Fibroblast of upper back skin (primary cell): Measurements from ENCODE around the gene SP110.
"Not testable (repeated sequence)": the region's sequence is repeated elsewhere in the genome, so short reads cannot be mapped to it uniquely, and the experiment has no call there.

Experiments used
- DNase-seq: peaks from one replicate; pipeline ENCODE4 v3.0.0-alpha.2; 2013

SP110 gene

DNA sequence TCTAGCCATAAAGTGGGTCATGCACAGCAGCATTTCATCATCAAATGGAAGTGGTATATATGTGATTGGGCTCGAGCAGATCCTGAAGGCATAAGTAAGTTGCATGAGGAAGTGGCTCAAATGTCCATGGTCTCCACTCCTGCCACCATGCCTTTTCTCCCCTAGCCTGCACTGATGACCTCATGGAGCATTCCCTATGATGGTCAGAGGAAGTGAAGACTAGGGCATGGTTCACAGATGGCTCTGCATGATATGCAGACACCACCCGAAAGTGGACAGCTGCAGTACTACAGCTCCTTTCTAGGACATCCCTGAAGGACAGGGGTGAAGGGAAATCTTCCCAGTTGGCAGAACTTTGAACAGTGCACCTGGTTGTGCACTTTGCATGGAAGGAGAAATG is 99.4 kb downstream of the SP110 start:
- DNase-seq: not testable (repeated sequence)

DNA sequence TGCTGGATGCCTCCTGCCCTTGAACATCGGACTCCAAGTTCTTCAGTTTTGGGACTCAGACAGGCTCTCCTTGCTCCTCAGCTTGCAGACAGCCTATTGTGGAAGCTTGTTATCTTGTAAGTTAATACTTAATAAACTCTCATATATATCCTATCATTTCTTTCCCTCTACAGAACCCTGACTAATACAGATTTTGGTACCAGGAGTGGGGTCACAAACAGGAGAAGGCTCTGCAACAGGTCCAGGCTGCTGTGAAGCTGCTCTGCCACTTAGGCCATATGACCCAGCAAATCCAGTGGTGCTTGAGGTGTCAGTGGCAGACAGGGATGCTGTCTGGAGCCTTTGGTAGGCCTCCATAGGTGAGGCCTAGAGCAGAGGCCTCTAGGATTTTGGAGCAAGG is 100.0 kb downstream of the SP110 start:
- DNase-seq: not testable (repeated sequence)
